ENCODE measurements around the gene SASH1. TPM values are rescaled to one million over a fixed set of nuclear protein-coding genes. Genes with fewer than 3 reads are reported as not detected.

The SASH1 gene
- total RNA-seq, 1 experiment from 2014 or later, result 8.9 TPM

DNA sequence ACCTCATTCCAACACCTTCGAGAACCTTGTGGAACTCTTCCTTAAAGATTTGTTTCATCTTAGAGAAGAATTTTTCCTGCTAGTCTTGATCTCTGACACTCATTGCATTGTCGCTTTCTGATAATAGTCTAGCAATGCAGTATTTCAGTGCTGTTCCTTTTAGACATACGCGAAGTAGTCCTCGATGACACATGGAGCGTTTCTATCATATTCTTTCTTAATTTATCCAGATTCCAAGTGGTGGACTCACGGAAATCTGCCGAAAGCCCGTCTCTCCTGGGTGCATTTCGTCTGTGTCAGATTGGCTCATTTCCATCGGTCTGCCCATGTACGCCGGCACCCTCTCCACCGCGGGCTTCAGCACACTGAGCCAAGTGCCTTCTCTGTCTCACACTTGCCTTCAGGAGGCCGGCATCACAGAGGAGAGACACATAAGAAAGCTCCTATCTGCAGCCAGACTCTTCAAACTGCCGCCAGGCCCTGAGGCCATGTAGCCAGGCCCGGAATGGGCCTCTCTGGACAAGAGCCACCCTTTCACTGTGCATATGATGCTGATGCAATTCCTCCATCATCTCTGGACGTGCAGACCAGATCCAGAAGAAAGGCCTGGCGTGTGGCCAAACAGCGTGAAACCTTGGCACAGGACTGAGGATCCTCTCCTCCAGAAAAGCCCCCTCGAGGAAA is 205.6 kb downstream of the SASH1 start:
- DNase-seq (ENCODE audit: low spot score), result no peak

GRCh38 chr6:148548749-148549140 is 206.1 kb downstream of the SASH1 start:
- DNase-seq (ENCODE audit: low spot score), result no peak

- DNase-seq (ENCODE audit: low spot score), result no peak
Measured at GRCh38 chr6:148550569-148550968, 207.9 kb downstream of the SASH1 start.

GRCh38 chr6:148551226-148551625 is 208.6 kb downstream of the SASH1 start:
- no peak for DNase-seq (ENCODE audit: low spot score)

DNA sequence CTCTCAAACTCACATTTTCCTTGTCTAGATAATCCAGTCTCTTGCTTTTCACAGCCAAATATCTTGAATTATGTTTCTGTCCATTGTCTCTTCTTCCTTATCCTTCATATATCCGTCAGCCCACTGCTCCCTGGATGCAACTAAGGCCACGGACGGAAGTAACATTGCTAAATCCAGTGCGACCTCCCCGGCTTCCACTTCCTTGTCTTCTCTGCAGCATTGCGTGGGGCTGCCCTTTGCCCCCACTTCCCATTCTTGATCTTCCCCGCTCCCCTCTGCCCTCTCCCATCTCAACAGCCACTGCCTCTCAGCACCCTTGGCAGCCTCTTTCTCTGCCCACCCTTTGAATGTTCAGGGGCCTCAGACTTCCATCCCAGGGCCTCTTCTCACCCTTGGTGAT is 213.8 kb downstream of the SASH1 start:
- DNase-seq (ENCODE audit: low spot score), result no peak

GRCh38 chr6:148557796-148558321 is 215.2 kb downstream of the SASH1 start:
- no peak for DNase-seq (ENCODE audit: low spot score)

GRCh38 chr6:148559848-148560433 is 217.3 kb downstream of the SASH1 start:
- peak; percentile 66 for DNase-seq (ENCODE audit: low spot score)

DNA sequence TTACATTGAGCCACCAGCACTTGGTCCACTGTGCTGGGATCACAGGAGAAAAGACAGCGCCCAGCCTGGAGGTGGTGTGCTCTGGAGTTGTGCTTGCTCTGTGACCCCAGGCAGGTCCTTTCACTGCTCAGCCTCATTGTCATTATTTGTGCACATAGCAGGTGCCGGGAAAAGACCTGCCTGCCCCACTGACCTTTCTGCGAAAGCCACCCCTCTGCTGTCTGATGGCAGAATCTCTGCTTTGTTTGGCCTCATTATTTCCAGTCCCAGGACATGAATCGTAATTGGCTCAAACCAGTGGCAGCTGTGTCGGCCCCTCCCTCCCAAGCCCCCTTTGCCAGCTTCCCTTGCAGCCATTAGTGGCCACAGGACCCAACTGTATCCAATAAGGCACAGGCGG is 219.0 kb downstream of the SASH1 start:
- DNase-seq (ENCODE audit: low spot score), result no peak

GRCh38 chr6:148563066-148563465 is 220.4 kb downstream of the SASH1 start:
- DNase-seq (ENCODE audit: low spot score), result no peak

DNA sequence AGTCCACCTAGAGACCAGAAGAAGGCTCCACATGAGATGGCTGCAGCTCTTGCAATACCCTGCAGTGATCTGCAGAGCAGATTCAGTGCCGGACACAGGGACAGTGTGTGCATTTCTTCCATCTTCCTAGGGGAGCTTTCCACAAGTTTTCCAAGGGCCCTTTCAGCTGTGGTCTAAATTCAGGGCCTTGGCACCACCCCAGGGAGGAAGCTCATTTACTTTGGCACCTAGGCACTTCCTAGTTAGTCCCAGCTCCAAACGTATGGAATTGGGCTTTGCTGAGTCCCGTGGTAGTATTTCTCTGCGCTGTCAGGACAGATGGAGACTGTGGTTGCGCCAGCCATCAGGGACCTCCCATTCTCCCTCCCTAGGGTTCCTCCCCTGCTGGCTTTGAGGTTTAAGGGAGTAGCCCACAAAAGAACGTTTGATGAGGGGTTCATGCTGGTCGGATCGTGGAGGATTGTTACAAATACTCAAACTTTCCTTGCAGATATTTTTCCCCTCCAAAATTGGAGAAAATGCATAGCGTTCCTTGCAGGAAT is 221.9 kb downstream of the SASH1 start:
- no peak for DNase-seq (ENCODE audit: low spot score)

GRCh38 chr6:148565321-148565926 is 222.8 kb downstream of the SASH1 start:
- DNase-seq (ENCODE audit: low spot score), result no peak

- peak; percentile 62 for DNase-seq (ENCODE audit: low spot score)
Measured at GRCh38 chr6:148565930-148566663, 223.5 kb downstream of the SASH1 start.

DNA sequence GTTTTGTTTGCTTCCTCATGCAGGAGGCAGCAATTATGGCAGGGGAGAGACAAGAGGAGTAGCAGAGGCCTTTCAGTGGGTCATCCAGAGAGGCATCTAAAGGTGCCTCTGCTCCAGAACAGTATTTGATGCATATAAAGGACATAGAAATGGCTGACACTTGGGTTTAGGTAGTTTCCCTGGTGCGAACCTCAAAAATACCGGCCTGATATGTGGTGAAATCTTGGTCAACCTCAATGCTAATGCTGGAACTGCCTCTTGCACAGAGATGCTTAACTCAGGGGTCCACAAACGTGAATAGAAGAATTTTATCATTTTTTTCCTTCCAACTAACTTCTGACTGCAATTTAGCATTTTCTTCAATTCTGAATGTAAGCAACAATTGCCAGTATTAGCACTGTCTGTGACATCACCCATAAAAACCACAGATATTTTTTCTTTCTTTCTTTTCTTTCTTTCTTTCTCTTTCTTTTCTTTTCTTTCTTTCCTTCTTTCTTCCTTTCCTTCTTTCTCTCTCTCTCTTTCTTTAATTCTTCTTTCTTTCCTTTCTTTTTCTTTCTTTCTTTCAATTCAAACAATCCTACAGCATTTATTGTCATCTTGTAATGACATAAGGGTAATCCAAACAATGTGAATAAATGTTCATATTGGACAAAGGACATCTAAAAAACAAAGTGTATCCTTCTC is 224.2 kb downstream of the SASH1 start:
- DNase-seq (ENCODE audit: low spot score), result no peak

DNA sequence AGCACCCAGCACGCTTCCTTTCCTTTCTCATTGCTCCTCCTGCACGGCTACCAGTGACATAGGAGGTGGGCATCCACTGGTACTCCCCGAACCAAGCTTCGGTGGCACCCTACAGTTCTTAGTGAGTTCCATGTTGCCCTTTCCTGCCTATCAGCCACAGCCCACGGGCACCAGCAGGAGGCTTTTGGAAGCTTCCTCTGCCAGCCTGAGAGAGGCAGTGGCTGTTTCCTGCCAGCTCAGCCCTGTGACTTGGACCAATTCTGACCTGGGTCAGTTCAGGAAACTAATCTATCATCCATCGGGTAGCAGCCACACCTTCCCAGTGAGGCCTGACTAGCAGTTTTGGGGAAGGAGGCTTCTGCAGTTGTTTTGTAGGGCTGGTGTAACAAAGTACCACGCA is 227.8 kb downstream of the SASH1 start:
- no peak for DNase-seq (ENCODE audit: low spot score)

- no peak for DNase-seq (ENCODE audit: low spot score)
Measured at GRCh38 chr6:148572676-148573335, 230.2 kb downstream of the SASH1 start.

DNA sequence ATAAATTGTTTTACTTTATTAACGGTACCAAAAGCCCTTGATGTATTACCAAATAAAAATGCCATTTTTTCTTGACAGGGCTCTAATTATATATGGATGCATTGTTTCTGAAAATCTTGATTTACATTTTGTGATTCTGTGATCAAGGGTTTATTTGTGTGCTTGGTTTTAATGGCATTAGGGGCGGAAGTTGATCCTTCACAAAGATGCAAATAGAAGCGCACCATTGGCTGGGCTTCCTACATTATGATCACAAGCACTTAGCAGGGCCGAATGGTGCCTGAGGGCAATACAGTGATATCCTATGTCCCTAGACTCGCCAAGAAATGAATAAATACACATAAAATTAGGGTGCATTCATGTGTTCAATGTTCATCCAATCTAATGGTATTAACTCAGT is 231.3 kb downstream of the SASH1 start:
- DNase-seq (ENCODE audit: low spot score), result no peak

GRCh38 chr6:148577687-148578488 is 235.2 kb downstream of the SASH1 start:
- DNase-seq (ENCODE audit: low spot score), result peak; percentile 73

- DNase-seq (ENCODE audit: low spot score), result no peak
Measured at GRCh38 chr6:148578489-148578814, 235.8 kb downstream of the SASH1 start.

GRCh38 chr6:148578837-148579565 is 236.4 kb downstream of the SASH1 start:
- DNase-seq (ENCODE audit: low spot score), result no peak
